SKM-1 treated with dmso at 0.1 percent for 144 hours (cell line): ENCODE measurements around the gene CELSR2.
A peak's percentile ranks its signal among the peaks of the same experiment; 100 is the strongest.
"Not testable (repeated sequence)": the region's sequence is repeated elsewhere in the genome, so short reads cannot be mapped to it uniquely, and the experiment has no call there.

ENCODE experiments used
- DNase-seq: peaks from one replicate; lab custom pipeline; 2025; ENCODE audit not compliant: unreplicated experiment; lab: John Stamatoyannopoulos, UW

The CELSR2 gene, protein sequence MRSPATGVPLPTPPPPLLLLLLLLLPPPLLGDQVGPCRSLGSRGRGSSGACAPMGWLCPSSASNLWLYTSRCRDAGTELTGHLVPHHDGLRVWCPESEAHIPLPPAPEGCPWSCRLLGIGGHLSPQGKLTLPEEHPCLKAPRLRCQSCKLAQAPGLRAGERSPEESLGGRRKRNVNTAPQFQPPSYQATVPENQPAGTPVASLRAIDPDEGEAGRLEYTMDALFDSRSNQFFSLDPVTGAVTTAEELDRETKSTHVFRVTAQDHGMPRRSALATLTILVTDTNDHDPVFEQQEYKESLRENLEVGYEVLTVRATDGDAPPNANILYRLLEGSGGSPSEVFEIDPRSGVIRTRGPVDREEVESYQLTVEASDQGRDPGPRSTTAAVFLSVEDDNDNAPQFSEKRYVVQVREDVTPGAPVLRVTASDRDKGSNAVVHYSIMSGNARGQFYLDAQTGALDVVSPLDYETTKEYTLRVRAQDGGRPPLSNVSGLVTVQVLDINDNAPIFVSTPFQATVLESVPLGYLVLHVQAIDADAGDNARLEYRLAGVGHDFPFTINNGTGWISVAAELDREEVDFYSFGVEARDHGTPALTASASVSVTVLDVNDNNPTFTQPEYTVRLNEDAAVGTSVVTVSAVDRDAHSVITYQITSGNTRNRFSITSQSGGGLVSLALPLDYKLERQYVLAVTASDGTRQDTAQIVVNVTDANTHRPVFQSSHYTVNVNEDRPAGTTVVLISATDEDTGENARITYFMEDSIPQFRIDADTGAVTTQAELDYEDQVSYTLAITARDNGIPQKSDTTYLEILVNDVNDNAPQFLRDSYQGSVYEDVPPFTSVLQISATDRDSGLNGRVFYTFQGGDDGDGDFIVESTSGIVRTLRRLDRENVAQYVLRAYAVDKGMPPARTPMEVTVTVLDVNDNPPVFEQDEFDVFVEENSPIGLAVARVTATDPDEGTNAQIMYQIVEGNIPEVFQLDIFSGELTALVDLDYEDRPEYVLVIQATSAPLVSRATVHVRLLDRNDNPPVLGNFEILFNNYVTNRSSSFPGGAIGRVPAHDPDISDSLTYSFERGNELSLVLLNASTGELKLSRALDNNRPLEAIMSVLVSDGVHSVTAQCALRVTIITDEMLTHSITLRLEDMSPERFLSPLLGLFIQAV (N-terminal part only)

DNA sequence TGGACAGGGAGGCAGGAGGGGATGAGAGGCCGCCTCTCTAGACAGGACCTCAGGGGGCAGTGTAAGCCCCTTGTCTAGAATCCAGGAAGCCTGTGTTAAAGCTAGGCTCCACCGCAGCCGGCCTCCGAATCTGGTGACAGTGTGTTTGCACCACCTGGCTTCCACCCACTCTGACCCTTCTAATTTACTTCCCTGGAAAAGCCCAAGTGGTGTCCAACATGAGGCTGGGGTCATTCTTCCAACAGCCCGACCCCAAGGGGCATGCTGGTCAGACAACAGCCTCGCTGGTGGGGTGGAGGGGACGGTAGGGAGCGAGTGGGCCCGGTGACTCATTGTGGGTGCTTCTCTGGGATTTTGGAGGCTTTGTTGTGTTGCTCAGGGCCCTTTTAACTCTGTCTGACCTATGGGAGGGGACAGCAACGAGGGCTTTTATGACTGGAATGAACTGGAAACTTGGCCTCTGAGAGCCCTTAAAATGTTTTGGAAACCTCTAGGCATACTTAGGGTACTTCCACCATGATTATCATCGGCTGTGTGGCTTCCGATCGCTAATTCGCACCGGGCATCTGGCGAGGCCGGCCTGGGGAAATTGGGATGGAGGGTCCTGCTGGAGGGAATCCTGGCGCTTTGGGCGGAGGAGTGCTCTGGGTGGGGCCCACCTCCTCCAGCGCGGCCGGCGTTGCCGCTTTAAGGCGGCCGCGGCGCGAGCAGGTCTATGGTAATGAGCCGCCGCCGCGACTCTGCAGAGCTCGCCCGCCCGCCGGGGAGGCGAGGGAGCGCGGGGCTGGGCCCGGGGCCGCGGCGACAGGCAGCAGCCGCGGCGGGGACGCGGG, at the start of gene CELSR2:
CELSR2 (plus strand) TSS at position 743 of the 833 bp plus-strand sequence. CDS start 541 bp downstream, outside the sequence.
- peak; percentile 41 for DNase-seq

DNA sequence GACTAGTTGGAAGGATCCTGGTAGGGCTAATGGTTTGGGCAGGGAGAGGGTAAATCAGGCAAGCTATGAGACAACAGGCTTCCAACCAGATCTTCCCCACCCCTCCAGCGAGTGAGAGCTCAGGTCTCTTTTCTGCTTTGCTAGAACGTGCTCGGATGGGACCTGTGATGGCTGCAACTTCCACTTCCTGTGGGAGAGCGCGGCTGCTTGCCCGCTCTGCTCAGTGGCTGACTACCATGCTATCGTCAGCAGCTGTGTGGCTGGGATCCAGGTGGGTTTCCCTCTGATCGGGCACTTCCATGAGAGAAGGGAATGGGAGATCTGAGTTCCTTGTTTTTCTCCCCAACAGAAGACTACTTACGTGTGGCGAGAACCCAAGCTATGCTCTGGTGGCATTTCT, 49.6 kb upstream of the CELSR2 start:
- DNase-seq: no peak

DNA sequence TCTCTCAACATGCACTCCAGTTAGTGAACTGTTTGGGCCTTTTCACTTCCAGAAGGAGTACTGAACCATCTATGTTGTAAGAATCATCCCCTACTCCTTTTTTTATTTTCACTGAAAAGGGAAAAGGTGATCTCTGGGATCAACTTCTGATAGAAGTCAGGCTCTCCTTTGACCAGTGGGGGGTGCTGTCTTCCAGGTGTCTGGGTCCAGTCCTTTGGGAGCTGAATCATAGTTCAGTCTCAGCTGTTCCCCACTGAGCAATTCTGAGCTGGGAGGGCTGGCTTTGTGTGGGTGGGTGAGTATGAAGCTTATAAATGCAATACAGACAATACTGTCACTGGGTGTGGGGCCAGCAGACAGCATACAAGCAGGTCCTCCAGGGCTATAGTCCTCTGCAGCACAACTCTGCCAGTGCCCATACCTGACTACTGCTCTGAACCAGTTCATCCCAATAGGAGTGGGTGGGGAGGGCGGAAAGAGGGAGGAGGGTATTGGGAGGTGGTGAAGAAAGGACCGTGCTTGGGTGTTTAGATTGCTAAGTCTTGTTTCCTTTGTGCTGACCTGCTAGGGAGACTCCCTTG, 48.1 kb upstream of the CELSR2 start:
- DNase-seq: peak; percentile 21

DNA sequence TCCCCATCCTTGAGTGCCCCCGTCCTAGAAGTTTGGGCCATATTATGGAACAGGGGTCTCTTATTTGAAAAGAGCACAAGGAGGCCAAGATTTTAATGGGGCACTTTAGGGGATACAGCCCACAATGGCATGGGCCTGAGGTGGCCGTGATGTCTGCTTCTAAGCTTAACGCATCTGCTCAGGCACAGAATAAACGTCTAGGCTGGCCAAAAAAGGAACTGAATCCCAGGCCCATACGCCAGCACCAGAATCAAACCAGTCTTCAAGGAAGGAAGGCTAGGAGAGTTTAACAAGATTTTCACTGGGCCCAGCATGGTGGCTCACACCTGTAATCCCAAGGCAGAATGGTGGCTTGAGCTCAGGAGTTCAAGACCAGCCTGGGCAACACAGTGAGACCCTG, 44.9 kb upstream of the CELSR2 start:
- no peak for DNase-seq

DNA sequence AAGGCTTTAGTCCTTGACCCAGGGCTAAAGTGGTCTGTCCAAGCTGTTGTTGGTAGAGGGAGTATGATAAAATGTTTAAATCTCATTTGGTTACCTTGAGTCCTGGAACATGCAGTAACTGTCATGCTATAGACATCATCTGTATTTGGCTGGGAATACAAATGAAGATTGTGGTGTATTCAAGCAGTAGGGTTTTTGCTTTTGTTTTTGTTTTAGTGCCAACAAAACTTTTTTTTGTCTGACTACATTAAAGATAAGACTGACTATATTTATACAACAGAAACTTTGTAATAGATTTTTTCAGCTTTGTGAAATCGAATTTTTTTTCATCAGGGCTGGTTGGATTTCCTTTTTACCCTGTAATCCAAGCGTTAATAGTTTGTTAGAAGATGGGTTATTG, 43.0 kb upstream of the CELSR2 start:
- DNase-seq: no peak

DNA sequence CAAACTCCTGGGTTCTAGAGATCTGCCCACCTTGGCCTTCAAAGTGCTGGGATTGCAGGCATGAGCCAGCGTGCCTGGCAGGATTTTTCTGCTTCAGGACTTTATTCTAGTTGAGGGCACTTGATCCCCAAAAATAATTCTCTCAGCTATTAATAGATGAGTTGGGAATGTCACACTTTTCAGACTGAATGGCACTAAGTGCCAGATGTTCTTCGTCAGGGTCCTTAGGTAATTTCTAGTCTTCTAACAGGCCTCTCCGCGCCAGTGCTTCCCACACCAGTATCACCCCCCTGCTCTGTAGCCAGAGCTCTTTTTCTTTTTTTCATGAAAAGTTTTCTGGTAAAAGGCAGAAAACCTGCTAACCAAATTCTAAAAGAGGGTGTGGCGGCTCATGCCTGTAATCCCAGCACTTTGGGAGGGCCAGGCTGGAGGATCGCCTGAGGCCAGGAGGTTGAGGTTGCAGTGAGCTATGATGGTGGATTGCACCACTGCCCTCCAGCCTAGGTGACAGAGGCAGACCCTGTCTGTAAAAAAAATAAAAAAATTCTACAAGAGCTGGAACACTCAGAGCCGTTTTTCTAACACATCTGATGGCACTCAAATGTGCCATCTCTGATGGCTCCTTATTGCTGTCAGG, 41.8 kb upstream of the CELSR2 start:
- no peak for DNase-seq

DNA sequence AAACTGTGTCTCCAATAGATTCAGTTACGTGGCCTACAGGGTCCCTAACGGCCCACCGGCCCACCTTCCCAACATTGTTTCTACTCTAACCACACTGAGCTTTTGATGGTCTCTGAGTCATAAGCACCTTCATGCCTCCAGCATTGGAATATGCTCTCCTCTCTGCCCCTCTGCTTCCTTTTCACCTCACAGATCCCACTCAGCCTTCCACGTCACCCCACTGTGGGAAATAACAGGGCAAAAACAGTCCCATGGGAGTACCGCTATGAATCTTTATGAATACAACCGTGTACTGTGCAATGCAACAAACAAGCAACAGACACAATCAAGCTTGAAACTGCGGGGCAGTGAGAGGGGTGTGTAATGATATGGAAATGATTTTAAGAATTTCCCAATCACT, 40.9 kb upstream of the CELSR2 start:
- no peak for DNase-seq

DNA sequence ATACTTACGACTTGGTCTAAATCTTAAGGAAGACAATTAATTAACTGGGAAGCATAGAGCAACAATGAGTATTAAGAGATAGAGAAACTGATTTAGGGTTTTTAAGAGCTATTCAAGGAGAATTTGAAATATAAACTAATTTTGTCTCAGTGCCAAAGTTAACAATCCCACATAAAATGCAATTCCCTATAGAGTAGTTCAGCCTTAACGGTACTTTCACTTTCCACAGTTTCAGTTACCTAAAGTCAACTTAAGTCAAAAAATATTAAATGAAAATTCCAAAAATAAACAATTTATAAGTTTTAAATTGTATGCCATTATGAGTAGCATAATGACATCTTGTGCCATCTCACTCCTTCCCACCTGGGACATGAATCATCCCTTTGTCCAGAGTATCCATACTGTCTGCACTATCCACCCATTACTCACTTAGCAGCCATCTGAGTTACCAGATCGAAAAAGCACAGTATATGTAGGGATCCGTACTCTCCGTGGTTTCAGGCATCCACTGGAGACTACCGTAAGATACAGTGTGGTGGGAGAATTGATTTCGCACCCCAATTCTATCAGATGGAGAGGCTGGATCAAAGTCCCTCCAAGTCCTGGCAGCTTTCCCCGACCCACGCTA, 40.4 kb upstream of the CELSR2 start:
- DNase-seq: no peak

DNA sequence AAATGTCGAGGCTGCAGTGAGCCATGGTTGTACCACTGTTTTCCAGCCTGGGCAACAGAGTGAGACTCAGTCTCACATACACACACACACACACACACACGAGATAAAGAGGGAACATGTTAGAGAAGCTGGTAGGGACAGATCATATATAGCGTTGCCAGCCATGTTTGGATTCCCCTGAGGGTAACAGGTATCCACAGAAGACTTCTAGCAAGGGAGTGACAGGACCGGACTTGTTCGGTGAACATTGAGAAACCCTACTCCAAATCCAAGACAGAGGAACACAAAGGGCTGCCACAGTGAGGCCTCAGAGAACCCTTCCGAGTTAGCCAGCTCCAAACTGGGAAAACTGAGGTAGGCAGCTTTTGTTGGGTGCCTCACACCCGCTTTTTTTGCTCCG, 39.3 kb upstream of the CELSR2 start:
- no peak for DNase-seq

DNA sequence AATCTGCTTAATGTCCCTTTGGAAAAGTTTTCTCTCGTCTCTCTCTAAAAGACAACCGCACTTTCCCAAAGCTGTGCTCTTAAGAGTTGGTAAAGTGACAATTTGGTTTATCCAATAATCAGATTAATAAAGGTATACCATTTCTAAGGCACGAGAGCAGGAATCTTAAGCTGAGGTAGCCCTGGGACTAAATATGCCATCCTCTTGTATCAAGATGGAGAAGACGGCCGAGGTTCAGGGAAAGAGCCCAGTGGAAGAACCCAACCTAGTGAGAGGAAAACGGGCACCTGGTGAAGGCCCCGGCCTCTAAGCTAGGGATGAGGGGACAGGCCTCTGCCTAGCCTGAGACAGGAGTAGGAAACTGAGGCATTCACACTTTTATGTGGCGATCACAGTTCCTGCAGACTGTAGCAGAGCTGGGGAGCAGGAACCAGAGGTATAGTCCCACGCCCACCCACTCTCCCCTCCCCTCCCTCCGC, 36.0 kb upstream of the CELSR2 start:
- no peak for DNase-seq

DNA sequence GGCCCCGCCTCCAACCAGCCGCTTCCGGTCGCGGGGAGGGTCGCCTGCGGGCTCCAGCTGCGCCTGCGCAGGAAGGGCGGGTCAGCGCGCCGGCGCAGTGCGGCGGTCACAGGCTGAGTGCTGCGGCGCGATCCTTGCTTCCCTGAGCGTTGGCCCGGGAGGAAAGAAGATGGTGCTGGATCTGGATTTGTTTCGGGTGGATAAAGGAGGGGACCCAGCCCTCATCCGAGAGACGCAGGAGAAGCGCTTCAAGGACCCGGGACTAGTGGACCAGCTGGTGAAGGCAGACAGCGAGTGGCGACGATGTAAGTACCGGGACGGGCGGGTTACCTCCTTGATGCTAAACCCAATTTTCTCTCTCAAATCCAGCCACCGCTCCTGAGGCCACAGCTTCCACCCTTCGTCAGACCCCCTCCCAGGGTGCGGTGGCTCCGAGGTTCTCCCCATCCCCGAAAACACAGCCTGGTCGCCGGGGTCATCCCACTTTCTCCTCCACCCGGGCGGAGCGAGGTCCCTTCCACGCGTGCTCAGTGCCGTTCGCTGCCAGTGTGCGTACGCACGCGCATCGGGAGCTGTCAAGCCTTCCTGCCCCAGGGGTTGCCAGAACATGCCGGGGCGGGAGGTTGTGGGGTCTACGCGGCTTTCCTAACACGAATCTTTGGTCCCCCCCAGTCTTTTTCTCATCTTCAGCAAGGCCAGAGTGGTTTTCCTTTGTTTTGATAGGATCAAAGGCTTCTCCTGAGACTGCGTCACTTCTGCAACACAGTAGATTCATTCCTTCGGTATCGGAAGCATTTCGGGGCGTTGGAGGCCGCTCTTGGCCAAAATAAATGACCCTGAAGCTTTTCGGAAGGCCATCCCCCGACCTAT, 35.3 kb upstream of the CELSR2 start, which contains the start of gene SARS1:
SARS1 (plus strand) TSS at position 95 of the 870 bp plus-strand sequence; CDS start at position 170, 75 bp downstream.
- peak; percentile 73 for DNase-seq

DNA sequence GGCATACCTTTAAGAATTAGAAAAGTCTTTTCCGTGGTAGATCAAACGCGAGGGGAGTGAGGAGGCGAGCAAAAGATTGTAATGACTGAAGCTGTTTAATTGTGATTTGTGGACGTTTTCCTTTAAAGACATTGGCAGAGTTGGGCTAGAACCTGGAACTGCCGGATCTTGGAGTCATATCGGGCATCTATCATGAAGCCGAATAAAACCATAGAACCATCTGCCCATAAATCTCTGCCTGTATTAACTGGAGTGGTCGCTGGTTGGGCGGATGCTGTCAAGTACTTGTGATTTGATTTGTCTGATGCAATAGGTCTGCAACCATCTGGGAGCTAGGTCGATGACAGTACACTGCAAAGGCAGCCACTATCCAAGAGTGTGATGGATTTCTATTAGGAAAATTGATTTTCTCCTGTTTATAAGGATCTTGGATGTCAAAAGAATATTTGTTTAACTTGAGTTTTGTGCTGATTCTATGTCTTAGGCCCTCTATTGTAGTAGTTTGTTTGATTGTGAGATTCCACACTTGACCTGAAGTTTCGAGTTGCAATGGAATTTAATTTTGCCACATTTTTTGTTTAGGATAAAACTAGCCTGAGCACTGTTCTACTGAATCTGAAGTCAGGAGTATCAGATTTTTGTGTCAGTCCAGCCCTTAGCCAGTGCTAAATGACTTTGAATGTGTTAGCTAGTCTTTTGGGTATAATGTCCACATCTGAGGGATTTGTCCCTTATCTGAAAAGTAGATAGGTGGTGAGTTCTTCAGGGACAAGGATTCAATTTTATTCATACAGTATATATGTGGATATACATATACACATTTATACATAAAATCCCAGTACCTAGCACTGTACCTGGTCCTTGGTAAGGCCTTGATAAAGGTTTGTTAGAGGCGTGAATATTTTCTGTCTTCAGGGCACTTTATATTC, 34.4 kb upstream of the CELSR2 start:
- no peak for DNase-seq

DNA sequence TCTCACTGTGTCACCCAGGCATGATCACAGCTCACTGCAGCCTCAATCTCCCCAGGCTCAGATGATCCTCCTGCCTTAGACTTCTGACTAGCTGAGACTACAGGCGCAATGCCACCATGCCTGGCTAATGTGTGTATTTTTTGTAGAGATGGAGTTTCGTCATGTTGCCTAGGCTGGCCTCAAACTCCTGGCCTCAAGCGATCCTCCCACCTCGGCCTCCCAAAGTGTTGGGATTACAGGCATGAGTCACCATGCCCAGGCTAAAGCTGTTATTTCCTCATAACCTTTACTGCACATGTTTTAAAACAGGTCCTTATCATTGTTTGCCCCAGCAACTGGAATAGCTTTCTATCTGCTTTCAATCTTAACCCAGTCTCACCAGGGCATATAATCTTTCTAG, 32.7 kb upstream of the CELSR2 start:
- DNase-seq: no peak

DNA sequence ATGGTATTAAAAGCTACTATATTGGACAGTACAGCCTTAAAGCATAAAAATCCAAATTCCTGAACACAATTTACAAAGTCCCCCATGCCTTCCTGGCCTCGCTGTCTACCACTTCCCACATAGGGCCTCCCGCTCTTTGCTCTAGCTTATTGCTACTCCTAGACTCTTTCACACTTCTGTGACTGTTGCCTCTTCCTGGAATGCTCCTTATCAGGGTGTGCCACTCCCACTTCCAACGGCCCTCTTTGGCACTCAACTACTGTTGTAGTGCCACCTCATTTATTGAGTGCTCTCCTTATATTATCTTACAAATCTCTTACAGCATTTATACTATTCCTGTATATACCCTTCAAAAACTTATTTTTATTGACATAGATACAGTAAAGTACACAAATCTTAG, 30.8 kb upstream of the CELSR2 start:
- DNase-seq: no peak

DNA sequence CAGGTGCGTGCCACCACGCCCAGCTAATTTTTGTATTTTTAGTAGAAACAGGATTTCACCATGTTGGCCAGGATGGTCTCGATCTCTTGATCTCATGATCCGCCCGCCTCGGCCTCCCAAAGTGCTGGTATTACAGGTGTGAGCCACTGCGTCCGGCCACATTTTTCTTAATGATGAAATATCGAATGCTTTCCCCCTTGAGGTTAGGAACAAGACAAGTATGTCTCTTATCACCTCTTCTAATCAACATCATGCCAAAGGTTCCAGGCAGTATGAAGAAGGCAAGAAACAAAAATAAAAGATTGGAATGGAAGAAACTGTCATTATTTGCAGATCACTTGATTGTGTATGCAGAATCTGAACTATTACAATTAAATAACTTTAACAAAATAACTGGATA, 28.1 kb upstream of the CELSR2 start:
- DNase-seq: not testable (repeated sequence)

DNA sequence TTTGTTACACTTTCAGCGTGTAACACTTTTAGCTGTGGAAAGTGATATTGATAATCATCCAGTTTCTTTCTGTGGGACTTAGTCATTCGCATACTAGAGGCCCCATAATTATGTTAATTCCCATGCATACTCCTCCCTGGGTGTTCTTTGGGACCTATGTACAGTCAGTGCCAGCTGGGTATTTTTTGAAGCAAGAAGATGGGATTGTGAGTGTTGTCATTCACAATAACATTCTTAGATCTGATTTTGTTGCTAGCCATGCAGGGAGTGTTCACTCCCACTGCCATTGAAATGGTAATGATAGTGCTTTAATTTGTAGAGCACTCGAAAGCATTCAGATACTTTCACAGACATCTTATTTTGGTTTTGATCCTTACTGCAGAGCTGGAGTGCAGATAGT, 24.0 kb upstream of the CELSR2 start:
- DNase-seq: no peak
